ENCODE data around the gene B4GALT5.
"Not testable (repeated sequence)": the region's sequence is repeated elsewhere in the genome, so short reads cannot be mapped to it uniquely, and the experiment has no call there.

DNA sequence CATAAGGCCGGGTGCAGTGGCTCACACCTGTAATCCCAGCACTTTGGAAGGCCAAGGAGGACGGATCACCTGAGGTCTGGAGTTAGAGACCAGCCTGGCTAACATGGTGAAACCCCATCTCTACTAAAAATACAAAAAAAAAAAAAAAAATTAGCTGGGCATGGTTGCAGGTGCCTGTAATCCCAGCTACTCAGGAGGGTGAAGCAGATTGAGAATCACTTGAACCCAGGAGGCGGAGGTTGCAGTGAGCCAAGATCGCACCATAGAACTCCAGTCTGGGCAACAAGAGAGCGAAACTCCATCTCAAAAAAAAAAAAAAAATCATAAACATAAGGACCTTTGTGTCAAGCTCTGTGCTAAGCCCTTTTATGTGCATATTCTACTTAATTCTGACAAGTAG is 7.8 kb downstream of the B4GALT5 start:
- TF ChIP-seq, protein P1, sequence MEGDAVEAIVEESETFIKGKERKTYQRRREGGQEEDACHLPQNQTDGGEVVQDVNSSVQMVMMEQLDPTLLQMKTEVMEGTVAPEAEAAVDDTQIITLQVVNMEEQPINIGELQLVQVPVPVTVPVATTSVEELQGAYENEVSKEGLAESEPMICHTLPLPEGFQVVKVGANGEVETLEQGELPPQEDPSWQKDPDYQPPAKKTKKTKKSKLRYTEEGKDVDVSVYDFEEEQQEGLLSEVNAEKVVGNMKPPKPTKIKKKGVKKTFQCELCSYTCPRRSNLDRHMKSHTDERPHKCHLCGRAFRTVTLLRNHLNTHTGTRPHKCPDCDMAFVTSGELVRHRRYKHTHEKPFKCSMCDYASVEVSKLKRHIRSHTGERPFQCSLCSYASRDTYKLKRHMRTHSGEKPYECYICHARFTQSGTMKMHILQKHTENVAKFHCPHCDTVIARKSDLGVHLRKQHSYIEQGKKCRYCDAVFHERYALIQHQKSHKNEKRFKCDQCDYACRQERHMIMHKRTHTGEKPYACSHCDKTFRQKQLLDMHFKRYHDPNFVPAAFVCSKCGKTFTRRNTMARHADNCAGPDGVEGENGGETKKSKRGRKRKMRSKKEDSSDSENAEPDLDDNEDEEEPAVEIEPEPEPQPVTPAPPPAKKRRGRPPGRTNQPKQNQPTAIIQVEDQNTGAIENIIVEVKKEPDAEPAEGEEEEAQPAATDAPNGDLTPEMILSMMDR (conservative IDR thresholded peaks at IDR 0.05; ENCODE audit: low read length): not testable (repeated sequence)
- TF ChIP-seq EZH2phosphoT487 (IDR thresholded peaks at IDR 0.05; ENCODE audit: borderline replicate concordance): not testable (repeated sequence)

Data from Loucy (cell line).